ENCODE measurements around the gene CRACR2B. TPM values are rescaled to one million over a fixed set of nuclear protein-coding genes. Genes with fewer than 3 reads are reported as not detected.

CRACR2B gene
- polyA plus RNA-seq, 3 donors from 2014 or later, result 0.74 to 2.2 TPM; not detected in 1

Other genes with a start within 250 kb of the CRACR2B start
- 10 to 100 TPM; 36.4 to 62.4 (median 53.9) TPM for gene IRF7, start 212.0 kb upstream of the CRACR2B start, polyA plus RNA-seq
- not detected for gene CDHR5, start 203.0 kb upstream of the CRACR2B start, polyA plus RNA-seq
- not detected for gene SCT, start 200.7 kb upstream of the CRACR2B start, polyA plus RNA-seq
- gene DRD4, start 190.7 kb upstream of the CRACR2B start, polyA plus RNA-seq, result not detected
- 10 to 100 TPM; 17.8 to 31.6 (median 18.6) TPM for gene DEAF1, start 132.7 kb upstream of the CRACR2B start, polyA plus RNA-seq
- gene TMEM80, start 132.1 kb upstream of the CRACR2B start, polyA plus RNA-seq, result 10 to 100 TPM; 21.3 to 32.4 (median 30.4) TPM
- 10 to 100 TPM; 12.9 to 15.1 (median 15.0) TPM for gene EPS8L2, start 121.7 kb upstream of the CRACR2B start, polyA plus RNA-seq
- 100 to 1,000 TPM; 163 to 189 (median 180) TPM for gene TALDO1, start 80.5 kb upstream of the CRACR2B start, polyA plus RNA-seq
- 1 to 10 TPM; 5.8 to 9.7 (median 6.7) TPM for gene GATD1, start 50.4 kb upstream of the CRACR2B start, polyA plus RNA-seq
- gene CEND1, start 37.8 kb upstream of the CRACR2B start, polyA plus RNA-seq, result not detected
- 10 to 100 TPM in 1 of 3 donors, 1 to 10 TPM in 2; 5.2 to 14.9 (median 7.7) TPM for gene SLC25A22, start 29.6 kb upstream of the CRACR2B start, polyA plus RNA-seq
- gene PIDD1, start 22.7 kb upstream of the CRACR2B start, polyA plus RNA-seq, result 1 to 10 TPM; 2.6 to 7.7 (median 2.7) TPM
- 1,000 to 10,000 TPM in 2 of 3 donors, 100 to 1,000 TPM in 1; 640 to 2,076 (median 1,474) TPM for gene RPLP2, start 18.0 kb upstream of the CRACR2B start, polyA plus RNA-seq
- 10 to 100 TPM; 10.9 to 42.3 (median 23.4) TPM for gene PNPLA2, start 9.0 kb upstream of the CRACR2B start, polyA plus RNA-seq
- gene CD151, start 5.0 kb downstream of the CRACR2B start, polyA plus RNA-seq, result 10 to 100 TPM; 19.7 to 25.7 (median 23.7) TPM
- 100 to 1,000 TPM; 139 to 200 (median 142) TPM for gene POLR2L, start 14.6 kb downstream of the CRACR2B start, polyA plus RNA-seq
- gene TSPAN4, start 14.9 kb downstream of the CRACR2B start, polyA plus RNA-seq, result 10 to 100 TPM; 23.4 to 38.7 (median 37.2) TPM
- 10 to 100 TPM; 52.2 to 74.6 (median 67.4) TPM for gene CHID1, start 82.9 kb downstream of the CRACR2B start, polyA plus RNA-seq
- gene AP2A2, start 98.0 kb downstream of the CRACR2B start, polyA plus RNA-seq, result 10 to 100 TPM in 1 of 3 donors, 1 to 10 TPM in 2; 2.5 to 11.0 (median 7.1) TPM
- gene MUC6, start 208.8 kb downstream of the CRACR2B start, polyA plus RNA-seq, result not detected
- not detected for gene MUC2, start 247.0 kb downstream of the CRACR2B start, polyA plus RNA-seq